ENCODE results near the gene ARHGDIB. TPM values are rescaled to one million over a fixed set of nuclear protein-coding genes. Genes with fewer than 3 reads are reported as not detected.

ARHGDIB gene
- total and polyA plus RNA-seq, 2 experiments from 2014 or later: 0.89 TPM; not detected in 1

- H2AFZ ChIP-seq: no peak overlapping the region
- H3F3A ChIP-seq (replicated peaks; ENCODE audit: low read depth): no peaks in the 10 kb centered on the region
- Mint-ChIP-seq H3K27me3 (ENCODE audit: insufficient read depth, low read depth, poor library complexity) (no peaks in the 10 kb centered on the region), H3K4me3 (no peak overlapping the region), H3K4me1 (peaks cover 18% of the 10 kb centered on the region), H3K36me3 (ENCODE audit: low read depth) (no peaks in the 10 kb centered on the region), H3K9me3 (no peaks in the 10 kb centered on the region), H3K27ac (no peak overlapping the region)
- TF ChIP-seq EZH2 (IDR thresholded peaks at IDR 0.05; ENCODE audit: low read depth, unreplicated experiment): no peak
- TF ChIP-seq REST (IDR thresholded peaks at IDR 0.05; ENCODE audit: unreplicated experiment): no peak
- no peak for TF ChIP-seq STAT1 (IDR thresholded peaks at IDR 0.05; ENCODE audit: unreplicated experiment)
- H3K36me3 ChIP-seq (ENCODE audit: insufficient read depth): no peaks in the 10 kb centered on the region
- H4K20me1 ChIP-seq (replicated peaks; ENCODE audit: insufficient read depth): no peaks in the 10 kb centered on the region
- no peak overlapping the region for H3K4me3 ChIP-seq
- H3K9me2 ChIP-seq (ENCODE audit: insufficient read depth): no peaks in the 10 kb centered on the region; the same call in 1 of the 2 replicates
- H3K79me2 ChIP-seq (replicated peaks; ENCODE audit: insufficient read depth): no peaks in the 10 kb centered on the region
- ATAC-seq (no peak), DNase-seq (ENCODE audit: low spot score) (no peak)
- H3K27ac ChIP-seq (ENCODE audit: low read depth): no peak overlapping the region
- H3K4me1 ChIP-seq (ENCODE audit: insufficient read depth): no peaks in the 10 kb centered on the region
- H3K4me2 ChIP-seq: no peak overlapping the region
- H3K27me3 ChIP-seq (ENCODE audit: insufficient read depth): no peaks in the 10 kb centered on the region
These were observed 1.4 kb downstream of the ARHGDIB start for GRCh38 chr12:14959916-14960496.

- H3K4me1 ChIP-seq (ENCODE audit: insufficient read depth): no peaks in the 10 kb centered on the region
- no peak for DNase-seq (ENCODE audit: low spot score)
- H3K27ac Mint-ChIP-seq: no peak overlapping the region
- H3K4me3 ChIP-seq: no peak overlapping the region
- H3K4me3 Mint-ChIP-seq: no peak overlapping the region
- H3K36me3 ChIP-seq (ENCODE audit: insufficient read depth): no peaks in the 10 kb centered on the region
- H3F3A ChIP-seq (replicated peaks; ENCODE audit: low read depth): no peaks in the 10 kb centered on the region
- H3K27me3 Mint-ChIP-seq (ENCODE audit: insufficient read depth, low read depth, poor library complexity): no peaks in the 10 kb centered on the region
- H3K4me2 ChIP-seq: no peak overlapping the region
- no peaks in the 10 kb centered on the region; the same call in 1 of the 2 replicates for H3K9me2 ChIP-seq (ENCODE audit: insufficient read depth)
- H2AFZ ChIP-seq: 0 out of 2 replicates have a peak overlapping the region, but pooled peaks have one; percentile 25
- H3K36me3 Mint-ChIP-seq (ENCODE audit: low read depth): no peaks in the 10 kb centered on the region
- no peaks in the 10 kb centered on the region for H3K9me3 Mint-ChIP-seq
- no peak overlapping the region for H3K27ac ChIP-seq (ENCODE audit: low read depth)
- ATAC-seq: no peak
- no peaks in the 10 kb centered on the region for H4K20me1 ChIP-seq (replicated peaks; ENCODE audit: insufficient read depth)
- H3K79me2 ChIP-seq (replicated peaks; ENCODE audit: insufficient read depth): no peaks in the 10 kb centered on the region
- H3K27me3 ChIP-seq (ENCODE audit: insufficient read depth): no peaks in the 10 kb centered on the region
- TF ChIP-seq NANOG (IDR thresholded peaks at IDR 0.05; ENCODE audit: borderline replicate concordance) (no peak), POLR2AphosphoS5 (IDR thresholded peaks at IDR 0.05; ENCODE audit: low read depth) (no peak), EZH2 (IDR thresholded peaks at IDR 0.05; ENCODE audit: low read depth, unreplicated experiment) (no peak), JUNB (IDR thresholded peaks at IDR 0.05; ENCODE audit: unreplicated experiment) (no peak), CTCF (conservative IDR thresholded peaks at IDR 0.05; ENCODE audit: low read depth in 2 of 2) (no peak)
- peaks cover 18% of the 10 kb centered on the region for H3K4me1 Mint-ChIP-seq
These were observed 1.9 kb downstream of the ARHGDIB start for GRCh38 chr12:14959463-14959862.
